Gastrocnemius medialis (tissue), 4 donors: ENCODE results near the gene HNRNPK.

Experiments used
- CTCF ChIP-seq, 5 experiments: fragments of 450-650 bp in 3 of 5; fragments of 200-600 bp in 2 of 5; sonication (generic) in 2 of 5; IDR thresholded peaks in 4 of 5; conservative IDR thresholded peaks in 1 of 5; 1 replicate in 4 of 5; 2 replicates in 1 of 5; pipeline ENCODE4 v1.5.1; 2016 to 2019; ENCODE audit warnings: antibody characterized with exemption in 5 of 5, mild to moderate bottlenecking in 3 of 5, moderate library complexity in 3 of 5
- POLR2A ChIP-seq, 2 donors: fragments of 450-650 bp; IDR thresholded peaks; one replicate each; pipeline ENCODE4 v1.6.1; 2017; ENCODE audit warnings: antibody characterized with exemption in 2 of 2, mild to moderate bottlenecking in 2 of 2, moderate library complexity in 2 of 2

GRCh38 chr9:83977196-83977595 is 2.8 kb downstream of the HNRNPK start:
- TF ChIP-seq CTCF (IDR thresholded peaks at IDR 0.05 in 4 of 5, conservative IDR thresholded peaks at IDR 0.05 in 1 of 5): no peak
- TF ChIP-seq POLR2A (IDR thresholded peaks at IDR 0.05): no peak
